Neural progenitor cell (in vitro differentiated cells): ENCODE data around the gene TMSB10. TPM values are rescaled to one million over a fixed set of nuclear protein-coding genes. Genes with fewer than 3 reads are reported as not detected.
"Not testable (repeated sequence)": the region's sequence is repeated elsewhere in the genome, so short reads cannot be mapped to it uniquely, and the experiment has no call there.

Source experiments
- DNase-seq: peaks from one replicate; pipeline ENCODE4 v3.0.0-alpha.2; 2016; ENCODE audit warnings: low spot score
- H2AFZ ChIP-seq: fragments of 200-600 bp; sonication (generic); replicated peaks from 2 replicates; pipeline ENCODE4 v1.6.1; 2016; ENCODE audit warnings: antibody characterized with exemption
- H3F3A ChIP-seq: fragments of 200-600 bp; sonication (generic); 2 replicates; pipeline ENCODE4 v1.6.1; 2016; ENCODE audit warnings: antibody characterized with exemption, low read depth
- H3K27ac ChIP-seq: fragments of 200-600 bp; sonication (generic); 2 replicates; pipeline ENCODE4 v1.5.1; 2016; ENCODE audit warnings: mild to moderate bottlenecking
- H3K27me3 ChIP-seq: fragments of 200-600 bp; sonication (generic); 2 replicates; pipeline ENCODE4 v1.6.1; 2016; ENCODE audit warnings: mild to moderate bottlenecking, moderate library complexity
- H3K36me3 ChIP-seq: fragments of 200-600 bp; sonication (generic); 2 replicates; pipeline ENCODE4 v1.5.1; 2016
- H3K4me1 ChIP-seq: fragments of 200-600 bp; sonication (generic); 2 replicates; pipeline ENCODE4 v1.6.1; 2016; ENCODE audit warnings: mixed run types
- H3K4me2 ChIP-seq: fragments of 200-600 bp; sonication (generic); 2 replicates; pipeline ENCODE4 v1.6.1; 2016
- H3K4me3 ChIP-seq: fragments of 200-600 bp; sonication (generic); 2 replicates; pipeline ENCODE4 v1.5.1; 2016
- H3K79me2 ChIP-seq: fragments of 200-600 bp; sonication (generic); 2 replicates; pipeline ENCODE4 v1.6.1; 2016; ENCODE audit warnings: low read depth
- H3K9ac ChIP-seq: fragments of 200-600 bp; sonication (generic); 2 replicates; pipeline ENCODE4 v1.6.1; 2016
- H3K9me3 ChIP-seq: fragments of 200-600 bp; sonication (generic); 2 replicates; pipeline ENCODE4 v1.5.1; 2016; ENCODE audit warnings: low read depth
- H4K20me1 ChIP-seq: fragments of 200-600 bp; sonication (generic); 2 replicates; pipeline ENCODE4 v1.6.1; 2016; ENCODE audit warnings: low read depth
- H3K27ac Mint-ChIP-seq: 3 replicates; pipeline ENCODE4 v1.8.0; 2021; ENCODE audit warnings: mixed read lengths
- H3K27me3 Mint-ChIP-seq: 2 replicates; pipeline ENCODE4 v1.8.0; 2022; ENCODE audit warnings: low read depth, mild to moderate bottlenecking, inconsistent platforms, moderate library complexity, mixed read lengths; ENCODE audit not compliant: insufficient read depth
- H3K36me3 Mint-ChIP-seq: 3 replicates; pipeline ENCODE4 v1.8.0; 2021; ENCODE audit warnings: mixed read lengths
- H3K4me1 Mint-ChIP-seq: 3 replicates; pipeline ENCODE4 v1.8.0; 2021; ENCODE audit warnings: mixed read lengths
- H3K4me3 Mint-ChIP-seq: 3 replicates; pipeline ENCODE4 v1.8.0; 2021; ENCODE audit warnings: mild to moderate bottlenecking, moderate library complexity, mixed read lengths
- H3K9me3 Mint-ChIP-seq: 3 replicates; pipeline ENCODE4 v1.8.0; 2020; ENCODE audit warnings: mixed read lengths
- EZH2 ChIP-seq: fragments of 200-600 bp; sonication (generic); IDR thresholded peaks from 2 replicates; pipeline ENCODE4 v1.6.1; 2017; ENCODE audit warnings: antibody characterized with exemption, mild to moderate bottlenecking, moderate library complexity
- EZH2phosphoT487 ChIP-seq: fragments of 200-600 bp; sonication (generic); IDR thresholded peaks from 2 replicates; pipeline ENCODE4 v1.6.1; 2017; ENCODE audit warnings: antibody characterized with exemption
- total RNA-seq: library from RNA; depleted of rRNA; stranded (reverse); fragments of >200 nt; gene quantifications from 2 replicates; pipeline ENCODE4 v1.2.3, GENCODE V29; 2015; ENCODE audit warnings: low replicate concordance
- TF ChIP-seq, protein P1 (sequence below): fragments of 200-600 bp; sonication (generic); IDR thresholded peaks from 2 replicates; pipeline ENCODE4 v1.5.1; 2017; ENCODE audit warnings: antibody characterized with exemption, mild to moderate bottlenecking

The TMSB10 gene
- total RNA-seq, 1 donor from 2014 or later, result 2,248 TPM

DNA sequence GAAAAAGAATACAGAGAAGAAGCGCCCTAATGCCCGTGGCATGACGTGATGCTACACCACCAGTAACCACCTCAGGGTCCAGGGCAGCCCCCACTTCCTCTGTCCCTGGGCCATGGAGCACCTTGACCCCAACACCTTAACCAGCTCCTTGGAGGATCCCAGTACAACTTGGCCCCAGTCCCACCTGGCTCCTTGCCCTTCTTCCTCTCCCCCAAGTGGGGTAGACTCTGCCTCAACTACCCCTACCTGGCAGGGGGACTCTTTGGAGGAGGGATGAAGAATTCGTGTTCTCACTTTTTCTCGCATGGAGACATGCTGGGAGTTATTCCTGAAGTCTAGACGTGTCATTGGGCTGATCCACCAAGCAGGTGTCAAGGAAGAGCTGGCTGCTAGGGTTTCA lies 43.5 kb upstream of the TMSB10 start:
- TF ChIP-seq EZH2phosphoT487, result no peak
- TF ChIP-seq, protein P1, sequence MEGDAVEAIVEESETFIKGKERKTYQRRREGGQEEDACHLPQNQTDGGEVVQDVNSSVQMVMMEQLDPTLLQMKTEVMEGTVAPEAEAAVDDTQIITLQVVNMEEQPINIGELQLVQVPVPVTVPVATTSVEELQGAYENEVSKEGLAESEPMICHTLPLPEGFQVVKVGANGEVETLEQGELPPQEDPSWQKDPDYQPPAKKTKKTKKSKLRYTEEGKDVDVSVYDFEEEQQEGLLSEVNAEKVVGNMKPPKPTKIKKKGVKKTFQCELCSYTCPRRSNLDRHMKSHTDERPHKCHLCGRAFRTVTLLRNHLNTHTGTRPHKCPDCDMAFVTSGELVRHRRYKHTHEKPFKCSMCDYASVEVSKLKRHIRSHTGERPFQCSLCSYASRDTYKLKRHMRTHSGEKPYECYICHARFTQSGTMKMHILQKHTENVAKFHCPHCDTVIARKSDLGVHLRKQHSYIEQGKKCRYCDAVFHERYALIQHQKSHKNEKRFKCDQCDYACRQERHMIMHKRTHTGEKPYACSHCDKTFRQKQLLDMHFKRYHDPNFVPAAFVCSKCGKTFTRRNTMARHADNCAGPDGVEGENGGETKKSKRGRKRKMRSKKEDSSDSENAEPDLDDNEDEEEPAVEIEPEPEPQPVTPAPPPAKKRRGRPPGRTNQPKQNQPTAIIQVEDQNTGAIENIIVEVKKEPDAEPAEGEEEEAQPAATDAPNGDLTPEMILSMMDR, result no peak
- no peak for TF ChIP-seq EZH2
- H3K4me2 ChIP-seq, result no peak overlapping the region

DNA sequence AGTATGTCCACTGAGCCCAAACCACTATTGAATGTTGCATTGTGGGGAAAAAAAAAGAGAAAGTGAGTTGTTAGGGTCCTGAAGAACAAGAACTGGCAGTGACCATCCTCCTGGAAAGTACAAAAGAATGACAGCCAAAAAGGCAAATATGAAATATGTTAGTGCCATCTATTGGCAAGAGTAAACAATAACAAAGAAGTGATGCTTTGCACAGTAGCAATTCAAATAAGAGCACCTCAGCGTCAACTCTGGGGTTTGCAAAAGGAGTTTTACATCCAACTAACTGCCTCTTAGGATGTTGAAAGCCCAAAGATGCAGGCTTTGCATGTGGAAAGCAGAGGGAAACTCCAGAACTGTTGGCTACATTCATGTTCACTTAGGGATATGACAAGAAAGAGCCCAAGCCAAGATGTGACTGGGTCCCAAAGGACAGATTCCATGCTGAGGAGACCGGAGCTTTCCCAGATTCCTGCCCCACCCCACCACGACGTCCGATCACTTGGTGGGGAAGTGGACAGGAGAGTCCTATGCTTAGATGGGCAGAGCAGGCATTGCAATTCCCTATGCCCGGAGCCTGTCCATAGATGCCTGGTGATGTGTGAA lies 40.2 kb upstream of the TMSB10 start:
- Mint-ChIP-seq H3K9me3 (peaks cover 2% of the 10 kb centered on the region), H3K4me3 (no peak overlapping the region)

More for the DNA sequence above, 43.5 kb upstream of the TMSB10 start:
- DNase-seq, result no peak
- Histone ChIP-seq H3K79me2 (no peaks in the 10 kb centered on the region), H3K4me3 (no peak overlapping the region), H2AFZ (no peak overlapping the region), H3K4me1 (no peaks in the 10 kb centered on the region), H3K9me3 (no peaks in the 10 kb centered on the region), H3K27me3 (peaks cover 11% of the 10 kb centered on the region), H3K9ac (no peak overlapping the region), H3F3A (no peaks in the 10 kb centered on the region), H3K27ac (no peak overlapping the region), H3K36me3 (no peaks in the 10 kb centered on the region), H4K20me1 (no peaks in the 10 kb centered on the region)
- Mint-ChIP-seq H3K4me1 (peaks cover 2% of the 10 kb centered on the region), H3K27me3 (peaks cover 12% of the 10 kb centered on the region), H3K4me3 (no peak overlapping the region), H3K36me3 (peaks cover 2% of the 10 kb centered on the region), H3K27ac (no peak overlapping the region), H3K9me3 (peaks cover 2% of the 10 kb centered on the region)

DNA sequence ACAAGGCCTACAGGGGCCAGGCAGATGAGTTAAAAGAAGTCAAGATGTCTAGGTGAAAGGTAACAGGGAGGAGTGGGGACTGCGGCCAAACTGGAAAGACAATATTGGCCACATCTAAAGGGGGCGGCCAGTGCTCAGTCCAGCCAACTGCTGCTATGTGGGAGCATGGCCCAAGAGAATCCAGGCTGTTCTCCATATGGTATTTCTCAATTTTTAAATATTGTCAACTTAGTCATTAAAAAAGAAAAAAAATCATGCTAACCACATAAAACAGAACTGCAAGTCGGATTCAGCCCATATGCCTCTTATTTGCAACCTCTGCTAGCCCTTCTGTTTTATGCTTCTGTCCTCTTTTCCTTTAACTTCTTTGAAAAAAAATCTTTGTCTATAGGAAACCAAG lies 39.3 kb upstream of the TMSB10 start:
- Histone ChIP-seq H3K9me3 (no peaks in the 10 kb centered on the region), H3K27me3 (no peaks in the 10 kb centered on the region), H3K4me2 (no peak overlapping the region), H4K20me1 (no peaks in the 10 kb centered on the region), H3K4me3 (no peak overlapping the region), H3K4me1 (no peaks in the 10 kb centered on the region), H3K9ac (no peak overlapping the region), H3K36me3 (no peaks in the 10 kb centered on the region), H3K27ac (no peak overlapping the region), H3F3A (no peaks in the 10 kb centered on the region), H2AFZ (no peak overlapping the region), H3K79me2 (no peaks in the 10 kb centered on the region)
- H3K9me3 Mint-ChIP-seq, result peaks cover 2% of the 10 kb centered on the region
- H3K4me3 Mint-ChIP-seq, result no peak overlapping the region
- H3K27ac Mint-ChIP-seq, result no peak overlapping the region
- H3K36me3 Mint-ChIP-seq, result no peaks in the 10 kb centered on the region
- no peak for DNase-seq
- TF ChIP-seq EZH2, result no peak
- TF ChIP-seq EZH2phosphoT487, result no peak
- TF ChIP-seq, protein P1, result no peak
- peaks cover 8% of the 10 kb centered on the region for H3K27me3 Mint-ChIP-seq
- peaks cover 2% of the 10 kb centered on the region for H3K4me1 Mint-ChIP-seq

More for the DNA sequence above, 40.2 kb upstream of the TMSB10 start:
- no peaks in the 10 kb centered on the region for H4K20me1 ChIP-seq
- no peak for TF ChIP-seq EZH2
- TF ChIP-seq, protein P1, result peak; percentile 17
- H3K36me3 ChIP-seq, result no peaks in the 10 kb centered on the region
- H3K4me1 Mint-ChIP-seq, result peaks cover 2% of the 10 kb centered on the region
- H2AFZ ChIP-seq, result no peak overlapping the region
- H3K9me3 ChIP-seq, result no peaks in the 10 kb centered on the region
- H3K4me1 ChIP-seq, result no peaks in the 10 kb centered on the region
- H3K27ac ChIP-seq, result no peak overlapping the region
- no peak overlapping the region for H3K4me2 ChIP-seq
- no peaks in the 10 kb centered on the region for H3K36me3 Mint-ChIP-seq
- DNase-seq, result no peak
- H3K27me3 ChIP-seq, result no peaks in the 10 kb centered on the region
- no peak overlapping the region for H3K27ac Mint-ChIP-seq
- no peak overlapping the region for H3K9ac ChIP-seq
- H3K79me2 ChIP-seq, result no peaks in the 10 kb centered on the region
- H3K4me3 ChIP-seq, result no peak overlapping the region
- H3F3A ChIP-seq, result no peaks in the 10 kb centered on the region
- peaks cover 8% of the 10 kb centered on the region for H3K27me3 Mint-ChIP-seq

DNA sequence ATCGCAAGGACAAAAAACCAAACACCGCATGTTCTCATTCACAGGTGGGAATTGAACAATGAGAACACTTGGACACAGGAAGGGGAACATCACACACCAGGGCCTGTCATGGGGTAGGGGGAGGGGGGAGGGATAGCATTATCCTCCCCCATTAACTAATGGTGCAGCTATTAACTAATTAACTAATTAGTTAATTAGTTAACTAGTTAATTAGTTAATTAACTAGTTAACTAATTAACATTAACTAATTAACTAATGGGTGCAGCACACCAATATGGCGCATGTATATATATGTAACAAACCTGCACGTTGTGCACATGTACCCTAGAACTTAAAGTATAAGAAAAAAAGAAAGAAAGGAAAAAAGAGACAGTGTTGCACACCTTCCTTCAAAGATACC lies 37.1 kb upstream of the TMSB10 start:
- H3K36me3 Mint-ChIP-seq, H2AFZ ChIP-seq, H3K27ac ChIP-seq, H3K9ac ChIP-seq, H3K4me1 ChIP-seq, H3K36me3 ChIP-seq, H3K4me3 Mint-ChIP-seq, H3K9me3 ChIP-seq, H3K4me1 Mint-ChIP-seq, H3K9me3 Mint-ChIP-seq, DNase-seq, H4K20me1 ChIP-seq, H3F3A ChIP-seq, H3K4me3 ChIP-seq, H3K27me3 ChIP-seq, H3K27ac Mint-ChIP-seq, H3K79me2 ChIP-seq, H3K27me3 Mint-ChIP-seq, H3K4me2 ChIP-seq: not testable (repeated sequence)
